HL-60 (cell line): Measurements from ENCODE around the gene TBC1D5.

Source experiments
- GABPA ChIP-seq: IDR thresholded peaks from 2 replicates; pipeline ENCODE4 v1.6.1; 2012; ENCODE audit warnings: low read depth
- POLR2AphosphoS5 ChIP-seq: IDR thresholded peaks from 2 replicates; pipeline ENCODE4 v1.6.1; 2012; ENCODE audit warnings: low read depth
- TF ChIP-seq, protein P1 (sequence below): IDR thresholded peaks from one replicate; pipeline ENCODE4 v1.5.1; 2011; ENCODE audit warnings: low read length, control low read depth, inconsistent platforms; ENCODE audit not compliant: insufficient read depth
- TF ChIP-seq, protein P2 (sequence below): IDR thresholded peaks from 2 replicates; pipeline ENCODE4 v1.6.1; 2012; ENCODE audit warnings: low read depth; ENCODE audit not compliant: insufficient replicate concordance

DNA sequence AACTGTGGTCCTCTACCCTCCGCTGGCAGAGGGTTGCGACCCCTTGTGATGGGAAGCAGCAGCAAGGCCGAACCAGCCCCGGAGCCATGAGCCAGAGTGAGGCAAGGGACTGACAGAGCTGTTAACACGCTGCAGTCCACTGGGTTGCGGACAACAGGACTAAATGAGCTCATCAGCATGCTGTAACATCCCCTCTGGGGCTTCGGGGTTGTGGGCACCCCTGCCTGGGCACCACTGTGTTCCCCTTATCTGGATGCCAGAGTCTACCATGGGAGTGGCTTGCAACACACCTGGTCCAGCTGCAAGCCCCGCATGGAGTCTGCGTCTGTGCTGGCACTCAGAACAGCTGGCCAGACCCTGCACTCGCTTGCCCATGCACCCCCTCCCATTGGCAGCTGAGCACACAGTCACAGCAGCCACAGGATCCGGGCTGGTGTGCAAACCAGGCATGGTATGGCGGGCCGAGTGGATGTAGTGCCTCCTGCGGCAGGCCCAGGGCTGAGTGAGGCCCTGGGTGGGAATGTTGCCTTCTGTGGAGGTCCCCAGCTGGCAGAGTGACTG is 453.5 kb downstream of the TBC1D5 start:
- TF ChIP-seq, protein P1, sequence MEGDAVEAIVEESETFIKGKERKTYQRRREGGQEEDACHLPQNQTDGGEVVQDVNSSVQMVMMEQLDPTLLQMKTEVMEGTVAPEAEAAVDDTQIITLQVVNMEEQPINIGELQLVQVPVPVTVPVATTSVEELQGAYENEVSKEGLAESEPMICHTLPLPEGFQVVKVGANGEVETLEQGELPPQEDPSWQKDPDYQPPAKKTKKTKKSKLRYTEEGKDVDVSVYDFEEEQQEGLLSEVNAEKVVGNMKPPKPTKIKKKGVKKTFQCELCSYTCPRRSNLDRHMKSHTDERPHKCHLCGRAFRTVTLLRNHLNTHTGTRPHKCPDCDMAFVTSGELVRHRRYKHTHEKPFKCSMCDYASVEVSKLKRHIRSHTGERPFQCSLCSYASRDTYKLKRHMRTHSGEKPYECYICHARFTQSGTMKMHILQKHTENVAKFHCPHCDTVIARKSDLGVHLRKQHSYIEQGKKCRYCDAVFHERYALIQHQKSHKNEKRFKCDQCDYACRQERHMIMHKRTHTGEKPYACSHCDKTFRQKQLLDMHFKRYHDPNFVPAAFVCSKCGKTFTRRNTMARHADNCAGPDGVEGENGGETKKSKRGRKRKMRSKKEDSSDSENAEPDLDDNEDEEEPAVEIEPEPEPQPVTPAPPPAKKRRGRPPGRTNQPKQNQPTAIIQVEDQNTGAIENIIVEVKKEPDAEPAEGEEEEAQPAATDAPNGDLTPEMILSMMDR = no peak
- no peak for TF ChIP-seq POLR2AphosphoS5
- TF ChIP-seq, protein P2, sequence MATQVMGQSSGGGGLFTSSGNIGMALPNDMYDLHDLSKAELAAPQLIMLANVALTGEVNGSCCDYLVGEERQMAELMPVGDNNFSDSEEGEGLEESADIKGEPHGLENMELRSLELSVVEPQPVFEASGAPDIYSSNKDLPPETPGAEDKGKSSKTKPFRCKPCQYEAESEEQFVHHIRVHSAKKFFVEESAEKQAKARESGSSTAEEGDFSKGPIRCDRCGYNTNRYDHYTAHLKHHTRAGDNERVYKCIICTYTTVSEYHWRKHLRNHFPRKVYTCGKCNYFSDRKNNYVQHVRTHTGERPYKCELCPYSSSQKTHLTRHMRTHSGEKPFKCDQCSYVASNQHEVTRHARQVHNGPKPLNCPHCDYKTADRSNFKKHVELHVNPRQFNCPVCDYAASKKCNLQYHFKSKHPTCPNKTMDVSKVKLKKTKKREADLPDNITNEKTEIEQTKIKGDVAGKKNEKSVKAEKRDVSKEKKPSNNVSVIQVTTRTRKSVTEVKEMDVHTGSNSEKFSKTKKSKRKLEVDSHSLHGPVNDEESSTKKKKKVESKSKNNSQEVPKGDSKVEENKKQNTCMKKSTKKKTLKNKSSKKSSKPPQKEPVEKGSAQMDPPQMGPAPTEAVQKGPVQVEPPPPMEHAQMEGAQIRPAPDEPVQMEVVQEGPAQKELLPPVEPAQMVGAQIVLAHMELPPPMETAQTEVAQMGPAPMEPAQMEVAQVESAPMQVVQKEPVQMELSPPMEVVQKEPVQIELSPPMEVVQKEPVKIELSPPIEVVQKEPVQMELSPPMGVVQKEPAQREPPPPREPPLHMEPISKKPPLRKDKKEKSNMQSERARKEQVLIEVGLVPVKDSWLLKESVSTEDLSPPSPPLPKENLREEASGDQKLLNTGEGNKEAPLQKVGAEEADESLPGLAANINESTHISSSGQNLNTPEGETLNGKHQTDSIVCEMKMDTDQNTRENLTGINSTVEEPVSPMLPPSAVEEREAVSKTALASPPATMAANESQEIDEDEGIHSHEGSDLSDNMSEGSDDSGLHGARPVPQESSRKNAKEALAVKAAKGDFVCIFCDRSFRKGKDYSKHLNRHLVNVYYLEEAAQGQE = no peak
- TF ChIP-seq GABPA = no peak
